ENCODE results near the gene MBNL2. TPM values are rescaled to one million over a fixed set of nuclear protein-coding genes. Genes with fewer than 3 reads are reported as not detected.

Gene MBNL2
- total RNA-seq, 4 donors from 2014 or later, result 113 to 129 (median 118) TPM

DNA sequence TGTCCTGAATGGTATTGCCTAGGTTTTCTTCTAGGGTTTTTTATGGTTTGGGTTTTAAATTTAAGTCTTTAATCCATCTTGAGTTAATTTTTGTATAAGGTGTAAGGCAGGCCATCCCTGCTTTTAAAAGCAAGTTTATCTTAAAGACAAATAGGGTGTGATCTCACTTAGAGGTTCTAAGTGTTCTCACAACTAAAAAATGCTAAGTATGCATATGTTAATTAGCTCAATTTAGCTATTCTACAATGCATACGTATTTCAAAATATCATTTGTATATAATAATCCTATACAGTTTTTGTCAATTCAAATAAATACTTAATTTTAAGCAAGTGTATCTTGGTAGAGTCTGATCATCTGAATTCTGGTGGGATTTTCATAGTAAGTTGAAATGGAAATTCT, 50.4 kb downstream of the MBNL2 start:
- TF ChIP-seq EP300 (IDR thresholded peaks at IDR 0.05) (no peak), POLR2A (IDR thresholded peaks at IDR 0.05) (no peak), POLR2AphosphoS5 (IDR thresholded peaks at IDR 0.05) (no peak)
- TF ChIP-seq, protein P1, sequence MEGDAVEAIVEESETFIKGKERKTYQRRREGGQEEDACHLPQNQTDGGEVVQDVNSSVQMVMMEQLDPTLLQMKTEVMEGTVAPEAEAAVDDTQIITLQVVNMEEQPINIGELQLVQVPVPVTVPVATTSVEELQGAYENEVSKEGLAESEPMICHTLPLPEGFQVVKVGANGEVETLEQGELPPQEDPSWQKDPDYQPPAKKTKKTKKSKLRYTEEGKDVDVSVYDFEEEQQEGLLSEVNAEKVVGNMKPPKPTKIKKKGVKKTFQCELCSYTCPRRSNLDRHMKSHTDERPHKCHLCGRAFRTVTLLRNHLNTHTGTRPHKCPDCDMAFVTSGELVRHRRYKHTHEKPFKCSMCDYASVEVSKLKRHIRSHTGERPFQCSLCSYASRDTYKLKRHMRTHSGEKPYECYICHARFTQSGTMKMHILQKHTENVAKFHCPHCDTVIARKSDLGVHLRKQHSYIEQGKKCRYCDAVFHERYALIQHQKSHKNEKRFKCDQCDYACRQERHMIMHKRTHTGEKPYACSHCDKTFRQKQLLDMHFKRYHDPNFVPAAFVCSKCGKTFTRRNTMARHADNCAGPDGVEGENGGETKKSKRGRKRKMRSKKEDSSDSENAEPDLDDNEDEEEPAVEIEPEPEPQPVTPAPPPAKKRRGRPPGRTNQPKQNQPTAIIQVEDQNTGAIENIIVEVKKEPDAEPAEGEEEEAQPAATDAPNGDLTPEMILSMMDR (IDR thresholded peaks at IDR 0.05), result no peak
- H3K36me3 ChIP-seq, result peaks cover 0 to 9% of the 10 kb centered on the region in 2 donors
- no peaks in the 10 kb centered on the region for H3K27me3 ChIP-seq
- no peaks in the 10 kb centered on the region for H3K9me3 ChIP-seq
- 36 to 59% methylated on average over 1 of the region's 1 CpG for WGBS, 2 donors (ENCODE audit: low coverage in 1 of 2)
- no peak for ATAC-seq
- H3K27ac ChIP-seq, result peak overlapping the region in 3 of 4 donors; percentile 70 to 80 (median 76)
- H3K4me1 ChIP-seq, result peaks cover 26 to 97% (median 43%) of the 10 kb centered on the region in 3 donors
- no peak overlapping the region for H3K4me3 ChIP-seq

DNA sequence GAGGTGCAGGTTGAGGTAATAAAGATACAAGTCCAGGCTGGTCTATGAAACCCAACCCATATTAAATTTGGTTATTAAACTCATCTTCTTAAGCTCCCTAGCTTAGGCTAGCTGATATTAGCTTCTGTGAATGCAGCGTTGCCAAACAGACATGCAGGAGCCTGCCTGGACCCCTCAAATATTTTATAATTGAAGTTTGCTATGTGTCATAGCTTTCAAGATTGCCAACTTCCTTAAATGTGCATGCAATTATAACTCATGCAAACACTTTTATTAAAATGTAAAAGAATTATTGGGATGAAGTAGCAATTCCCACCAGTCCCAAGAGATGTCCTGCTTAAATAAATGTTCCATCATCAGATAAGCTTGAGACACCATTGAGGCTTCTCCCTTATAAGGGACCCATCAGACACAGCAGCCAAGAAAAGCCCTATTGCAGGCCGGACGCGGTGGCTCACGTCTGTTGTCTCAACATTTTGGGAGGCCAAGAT, 51.3 kb downstream of the MBNL2 start:
- peaks cover 0 to 9% of the 10 kb centered on the region in 2 donors for H3K36me3 ChIP-seq
- no peaks in the 10 kb centered on the region for H3K9me3 ChIP-seq
- TF ChIP-seq, protein P1 (IDR thresholded peaks at IDR 0.05), result no peak
- TF ChIP-seq POLR2A (IDR thresholded peaks at IDR 0.05) (no peak), EP300 (IDR thresholded peaks at IDR 0.05) (no peak), POLR2AphosphoS5 (IDR thresholded peaks at IDR 0.05) (no peak)
- H3K27ac ChIP-seq, result peak overlapping the region in 3 of 4 donors; percentile 70 to 80 (median 76)
- no peaks in the 10 kb centered on the region for H3K27me3 ChIP-seq
- ATAC-seq, result no peak
- no peak overlapping the region for H3K4me3 ChIP-seq
- 23 to 51% methylated on average over 3 to 5 of the region's 5 CpGs for WGBS, 2 donors (ENCODE audit: low coverage in 1 of 2)
- peaks cover 28 to 97% (median 39%) of the 10 kb centered on the region in 3 donors for H3K4me1 ChIP-seq

DNA sequence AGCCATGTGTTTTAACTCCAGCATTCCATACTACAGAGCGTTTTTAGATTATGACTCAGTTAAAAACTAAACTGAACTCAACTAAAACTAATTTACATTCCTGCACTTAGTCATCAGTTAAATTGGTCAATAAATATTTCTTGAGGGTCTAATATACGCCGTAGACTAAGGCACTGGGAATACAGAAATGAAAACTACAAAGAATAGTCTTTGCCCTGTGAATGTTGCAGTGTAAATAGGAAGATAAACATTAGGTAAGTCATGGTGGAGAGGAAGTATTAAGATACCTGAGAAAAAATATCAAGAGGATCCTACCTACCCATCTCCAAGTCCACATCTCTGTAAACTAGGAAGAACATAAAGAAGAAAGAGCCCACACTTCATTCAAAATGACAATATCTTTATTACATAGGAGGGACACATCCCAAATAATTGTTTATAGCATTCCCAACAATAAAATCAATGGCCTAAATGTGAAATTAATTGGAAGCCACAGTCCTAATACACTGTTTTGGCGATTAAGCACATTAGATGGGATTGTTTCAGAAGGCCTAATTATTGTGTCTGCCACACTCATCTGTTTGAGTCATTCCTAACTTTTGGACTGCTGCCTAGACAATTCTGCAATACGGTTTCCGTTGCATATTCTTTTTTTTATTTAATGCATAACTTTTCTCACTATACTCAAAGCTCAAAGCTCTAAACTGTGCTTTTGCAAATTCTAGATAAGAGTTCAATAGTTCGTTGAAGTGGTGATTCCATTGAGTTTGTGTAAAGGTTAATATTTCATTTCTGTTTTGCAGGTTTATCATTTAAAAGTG, 52.9 kb downstream of the MBNL2 start:
- Histone ChIP-seq H3K36me3 (peaks cover 0 to 9% of the 10 kb centered on the region in 2 donors), H3K27me3 (no peaks in the 10 kb centered on the region), H3K27ac (peak overlapping the region; percentile 43 to 80 (median 74)), H3K4me1 (peaks cover 33 to 97% (median 35%) of the 10 kb centered on the region in 3 donors), H3K9me3 (no peaks in the 10 kb centered on the region), H3K4me3 (no peak overlapping the region)
- peak; percentile 44 for ATAC-seq
- TF ChIP-seq, protein P1 (IDR thresholded peaks at IDR 0.05), result no peak
- no peak for TF ChIP-seq POLR2A (IDR thresholded peaks at IDR 0.05)
- peak; percentile 59 for TF ChIP-seq POLR2AphosphoS5 (IDR thresholded peaks at IDR 0.05)
- no peak for TF ChIP-seq EP300 (IDR thresholded peaks at IDR 0.05)
- 11 to 18% methylated on average over 7 of the region's 7 CpGs for WGBS, 2 donors (ENCODE audit: low coverage in 1 of 2)

DNA sequence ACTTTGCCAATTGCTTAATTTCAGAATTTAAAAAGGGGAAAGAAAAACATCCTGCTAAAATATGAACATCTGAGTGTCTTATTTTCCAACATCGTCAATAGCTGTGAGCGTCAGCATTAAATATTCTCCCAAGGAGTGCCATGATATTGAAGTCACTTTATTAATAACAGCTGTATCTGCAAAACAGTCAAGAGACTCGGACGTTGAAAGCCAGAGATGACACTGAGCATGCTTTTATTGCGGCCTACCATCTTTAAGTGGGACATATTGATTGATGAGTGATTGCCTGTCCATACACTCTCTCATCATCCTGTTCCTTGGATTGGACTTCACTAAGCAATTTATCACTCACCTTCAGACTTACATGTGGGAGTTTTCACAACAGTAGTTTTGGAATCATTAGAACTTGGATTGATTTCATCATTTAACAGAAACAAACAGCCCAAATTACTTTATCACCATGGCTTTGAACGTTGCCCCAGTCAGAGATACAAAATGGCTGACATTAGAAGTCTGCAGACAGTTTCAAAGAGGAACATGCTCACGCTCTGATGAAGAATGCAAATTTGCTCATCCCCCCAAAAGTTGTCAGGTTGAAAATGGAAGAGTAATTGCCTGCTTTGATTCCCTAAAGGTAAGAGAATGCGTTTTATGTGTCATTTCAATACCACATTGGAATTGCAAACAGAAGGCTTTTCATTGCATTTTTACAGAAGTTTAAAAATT, 53.8 kb downstream of the MBNL2 start:
- Histone ChIP-seq H3K4me1 (peaks cover 39 to 97% (median 44%) of the 10 kb centered on the region in 3 donors), H3K27ac (peak overlapping the region; percentile 43 to 80 (median 68)), H3K27me3 (no peaks in the 10 kb centered on the region), H3K4me3 (no peak overlapping the region), H3K9me3 (no peaks in the 10 kb centered on the region), H3K36me3 (peaks cover 0 to 9% of the 10 kb centered on the region in 2 donors)
- TF ChIP-seq POLR2A (IDR thresholded peaks at IDR 0.05) (no peak), EP300 (IDR thresholded peaks at IDR 0.05) (no peak), POLR2AphosphoS5 (IDR thresholded peaks at IDR 0.05) (no peak)
- TF ChIP-seq, protein P1 (IDR thresholded peaks at IDR 0.05), result no peak
- no peak for ATAC-seq
- WGBS, 2 donors (ENCODE audit: low coverage in 1 of 2), result 39 to 55% methylated on average over 8 of the region's 8 CpGs
